Effector memory CD8-positive, alpha-beta T cell (primary cell): ENCODE data around the gene NFE2L2.
"Not testable (repeated sequence)": the region's sequence is repeated elsewhere in the genome, so short reads cannot be mapped to it uniquely, and the experiment has no call there.

Experiments
- ATAC-seq: fragments of 150-1000 bp; cut with Tn5 transposase; replicated peaks from 2 replicates; pipeline ENCODE4 v1.10.0; 2021; ENCODE audit warnings: mild to moderate bottlenecking, moderate library complexity
- DNase-seq, 3 experiments: peaks; one replicate each; pipeline ENCODE4 v3.0.0; 2021
- H3K27ac Mint-ChIP-seq, 2 donors: one replicate each; pipeline ENCODE4 v1.8.0; 2022; ENCODE audit warnings: mild to moderate bottlenecking in 2 of 2, mixed read lengths in 2 of 2, moderate library complexity in 2 of 2
- H3K27me3 Mint-ChIP-seq, 2 donors: one replicate each; pipeline ENCODE4 v1.8.0; 2022; ENCODE audit warnings: mixed read lengths in 2 of 2
- H3K36me3 Mint-ChIP-seq: one replicate; pipeline ENCODE4 v1.8.0; 2022; ENCODE audit warnings: mild to moderate bottlenecking, moderate library complexity, mixed read lengths; ENCODE audit not compliant: insufficient read depth
- H3K4me1 Mint-ChIP-seq, 2 donors: one replicate each; pipeline ENCODE4 v1.8.0; 2022; ENCODE audit warnings: low read depth in 2 of 2, mixed read lengths in 2 of 2
- H3K4me3 Mint-ChIP-seq, 2 donors: one replicate each; pipeline ENCODE4 v1.8.0; 2022; ENCODE audit warnings: mild to moderate bottlenecking in 2 of 2, mixed read lengths in 2 of 2, moderate library complexity in 2 of 2
- H3K9me3 Mint-ChIP-seq, 2 donors: one replicate each; pipeline ENCODE4 v1.8.0; 2022; ENCODE audit warnings: mixed read lengths in 2 of 2

The NFE2L2 gene

DNA sequence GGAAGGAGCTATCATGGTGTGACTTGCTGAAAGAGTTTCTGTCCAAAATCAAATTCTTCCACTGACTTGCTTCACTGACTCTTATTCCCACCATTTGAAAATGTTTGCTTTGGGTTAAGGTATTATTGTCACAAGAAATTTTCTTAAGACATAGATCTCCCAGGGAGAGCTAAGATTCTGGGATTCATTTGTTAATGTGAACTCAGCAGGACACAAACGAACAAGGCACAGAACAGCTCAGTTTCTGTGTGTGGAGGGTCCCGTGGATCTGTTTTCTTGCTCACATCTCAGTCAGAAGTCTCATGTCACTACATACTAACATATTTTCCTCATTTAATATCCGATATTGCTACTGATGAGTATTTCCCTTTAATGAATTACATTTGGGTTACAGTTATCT, 60.1 kb downstream of the NFE2L2 start:
- Mint-ChIP-seq H3K4me1 (no peaks in the 10 kb centered on the region), H3K27me3 (no peaks in the 10 kb centered on the region), H3K27ac (peak overlapping the region in 1 of 2 donors; percentile 38), H3K4me3 (no peak overlapping the region), H3K9me3 (no peaks in the 10 kb centered on the region), H3K36me3 (no peaks in the 10 kb centered on the region)
- no peak for ATAC-seq
- DNase-seq = no peak

DNA sequence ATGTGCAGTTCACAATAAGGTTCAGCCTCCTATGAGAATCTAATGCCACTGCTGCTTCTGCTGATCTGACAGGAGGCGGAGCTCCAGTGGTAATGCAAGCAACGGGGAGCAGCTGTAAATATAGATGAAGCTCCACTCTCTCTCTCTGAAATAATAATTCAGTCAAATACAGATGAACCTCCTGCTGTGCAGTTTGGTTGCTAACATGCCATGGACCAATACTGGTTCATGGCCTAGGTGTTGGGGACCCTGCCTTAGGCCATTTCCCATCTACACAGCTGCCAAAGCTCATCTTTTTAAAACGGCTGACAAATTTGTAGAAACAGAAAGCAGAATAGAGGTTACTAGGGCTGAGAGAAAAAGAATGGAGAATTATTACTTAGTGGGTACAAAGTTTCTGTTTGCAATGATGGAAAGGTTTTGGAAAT, 62.6 kb downstream of the NFE2L2 start:
- Mint-ChIP-seq H3K9me3 (no peaks in the 10 kb centered on the region), H3K4me1 (no peaks in the 10 kb centered on the region), H3K36me3 (no peaks in the 10 kb centered on the region), H3K4me3 (no peak overlapping the region), H3K27me3 (no peaks in the 10 kb centered on the region), H3K27ac (no peak overlapping the region)
- DNase-seq = no peak
- ATAC-seq = no peak

GRCh38 chr2:177200419-177200818, 64.1 kb downstream of the NFE2L2 start:
- not testable (repeated sequence) for DNase-seq, H3K9me3 Mint-ChIP-seq, H3K4me1 Mint-ChIP-seq, H3K27me3 Mint-ChIP-seq, H3K27ac Mint-ChIP-seq, ATAC-seq, H3K36me3 Mint-ChIP-seq, H3K4me3 Mint-ChIP-seq

- DNase-seq (no peak), ATAC-seq (peak; percentile 53)
- Mint-ChIP-seq H3K27ac (no peak overlapping the region), H3K9me3 (no peaks in the 10 kb centered on the region), H3K4me1 (no peaks in the 10 kb centered on the region), H3K4me3 (no peak overlapping the region), H3K27me3 (no peaks in the 10 kb centered on the region), H3K36me3 (no peaks in the 10 kb centered on the region)
These were observed 69.3 kb downstream of the NFE2L2 start for GRCh38 chr2:177195194-177195593.

DNA sequence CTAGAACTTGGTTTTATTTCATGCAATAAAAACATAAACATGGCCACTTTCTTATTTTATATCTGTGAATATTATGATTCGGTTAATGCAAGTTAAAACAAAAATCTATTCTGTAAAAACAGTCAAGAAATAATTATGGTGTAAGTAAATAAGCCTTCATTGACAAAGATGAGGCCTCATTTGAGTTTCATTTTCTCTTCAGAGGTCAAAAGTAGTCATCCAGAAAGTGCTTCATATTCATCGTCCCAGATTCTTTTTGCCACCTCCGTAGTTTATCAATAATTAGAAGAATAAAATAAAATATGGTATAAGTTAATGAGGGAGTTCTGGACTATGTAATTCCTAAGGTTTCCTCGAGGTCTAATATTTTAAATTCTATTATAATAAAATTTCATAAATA, 71.3 kb downstream of the NFE2L2 start:
- H3K36me3 Mint-ChIP-seq = no peaks in the 10 kb centered on the region
- H3K27me3 Mint-ChIP-seq = no peaks in the 10 kb centered on the region
- no peaks in the 10 kb centered on the region for H3K9me3 Mint-ChIP-seq
- H3K4me1 Mint-ChIP-seq = no peaks in the 10 kb centered on the region
- ATAC-seq (no peak), DNase-seq (no peak)
- H3K4me3 Mint-ChIP-seq = no peak overlapping the region
- H3K27ac Mint-ChIP-seq = no peak overlapping the region

GRCh38 chr2:177192788-177193187, 71.7 kb downstream of the NFE2L2 start:
- H3K27me3 Mint-ChIP-seq = no peaks in the 10 kb centered on the region
- ATAC-seq (no peak), DNase-seq (no peak)
- no peak overlapping the region for H3K4me3 Mint-ChIP-seq
- H3K9me3 Mint-ChIP-seq = no peaks in the 10 kb centered on the region
- H3K4me1 Mint-ChIP-seq = no peaks in the 10 kb centered on the region
- H3K27ac Mint-ChIP-seq = no peak overlapping the region
- no peaks in the 10 kb centered on the region for H3K36me3 Mint-ChIP-seq

DNA sequence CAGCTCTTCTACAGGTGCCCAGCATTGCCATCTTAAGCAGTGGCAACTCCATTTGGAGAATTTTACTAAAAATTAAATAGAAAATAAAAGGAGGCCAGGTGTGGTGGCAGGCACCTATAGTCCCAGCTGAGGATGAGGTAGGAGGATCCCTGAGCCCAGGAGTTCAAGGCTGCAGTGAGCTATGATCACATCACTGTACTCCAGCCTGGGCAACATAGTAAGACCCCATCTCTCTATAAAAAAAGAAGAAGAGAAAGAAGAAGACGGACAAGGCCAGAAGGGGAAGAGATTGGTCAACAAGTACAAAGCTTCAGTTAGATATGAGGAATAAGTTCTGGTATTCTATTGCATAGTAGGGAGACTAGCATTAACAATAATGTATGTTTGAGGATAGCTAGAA, 73.6 kb downstream of the NFE2L2 start:
- no peaks in the 10 kb centered on the region for H3K27me3 Mint-ChIP-seq
- H3K36me3 Mint-ChIP-seq = no peaks in the 10 kb centered on the region
- no peaks in the 10 kb centered on the region for H3K4me1 Mint-ChIP-seq
- no peak overlapping the region for H3K27ac Mint-ChIP-seq
- no peak overlapping the region for H3K4me3 Mint-ChIP-seq
- no peaks in the 10 kb centered on the region for H3K9me3 Mint-ChIP-seq
- no peak for DNase-seq
- no peak for ATAC-seq

DNA sequence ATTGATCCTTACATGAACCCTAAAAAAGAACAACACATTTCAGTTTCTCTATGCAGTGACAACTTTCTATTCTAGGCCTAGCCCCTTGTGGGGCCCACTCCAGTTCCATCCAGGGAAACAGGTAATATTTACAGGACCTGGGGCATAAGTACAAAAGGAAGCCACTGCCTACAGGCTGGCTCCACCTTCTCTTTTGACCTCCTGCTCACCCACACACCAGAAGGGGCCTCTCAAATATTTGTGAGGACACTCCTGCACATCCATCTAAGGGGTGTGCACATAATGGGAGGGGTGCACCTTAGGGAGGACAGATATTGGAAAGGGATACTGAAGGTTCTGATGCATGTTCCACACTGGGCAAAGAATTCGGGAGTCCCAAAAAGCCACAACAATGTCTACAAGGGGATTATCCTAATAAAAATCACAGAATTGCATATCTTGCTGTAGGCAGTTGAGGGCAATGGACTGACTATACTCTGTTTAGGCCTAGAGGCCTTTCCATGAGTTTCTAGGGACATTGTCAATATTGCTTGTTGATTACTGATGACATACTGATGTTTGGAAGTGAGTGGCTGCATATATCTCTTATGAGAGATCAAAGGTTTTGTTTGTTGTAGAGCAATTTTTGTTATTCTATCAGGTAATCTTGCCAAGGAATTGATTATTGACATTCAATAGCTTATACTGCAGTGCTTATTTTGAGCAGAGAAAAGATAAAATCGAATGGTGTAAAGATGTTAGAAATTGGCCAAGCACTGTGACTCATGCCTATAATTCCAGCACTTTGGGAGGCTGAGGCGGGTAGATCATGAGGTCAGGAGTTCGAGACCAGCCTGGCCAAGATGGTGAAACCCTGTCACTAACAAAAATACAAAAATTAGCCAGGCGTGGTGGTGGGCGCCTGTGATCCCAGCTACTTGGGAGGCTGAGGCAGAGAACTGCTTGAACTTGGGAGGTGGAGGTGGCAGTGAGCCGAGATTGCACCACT, 75.8 kb downstream of the NFE2L2 start:
- no peaks in the 10 kb centered on the region for H3K27me3 Mint-ChIP-seq
- H3K36me3 Mint-ChIP-seq = no peaks in the 10 kb centered on the region
- DNase-seq (no peak), ATAC-seq (no peak)
- no peaks in the 10 kb centered on the region for H3K9me3 Mint-ChIP-seq
- H3K4me3 Mint-ChIP-seq = no peak overlapping the region
- H3K27ac Mint-ChIP-seq = no peak overlapping the region
- H3K4me1 Mint-ChIP-seq = no peaks in the 10 kb centered on the region

DNA sequence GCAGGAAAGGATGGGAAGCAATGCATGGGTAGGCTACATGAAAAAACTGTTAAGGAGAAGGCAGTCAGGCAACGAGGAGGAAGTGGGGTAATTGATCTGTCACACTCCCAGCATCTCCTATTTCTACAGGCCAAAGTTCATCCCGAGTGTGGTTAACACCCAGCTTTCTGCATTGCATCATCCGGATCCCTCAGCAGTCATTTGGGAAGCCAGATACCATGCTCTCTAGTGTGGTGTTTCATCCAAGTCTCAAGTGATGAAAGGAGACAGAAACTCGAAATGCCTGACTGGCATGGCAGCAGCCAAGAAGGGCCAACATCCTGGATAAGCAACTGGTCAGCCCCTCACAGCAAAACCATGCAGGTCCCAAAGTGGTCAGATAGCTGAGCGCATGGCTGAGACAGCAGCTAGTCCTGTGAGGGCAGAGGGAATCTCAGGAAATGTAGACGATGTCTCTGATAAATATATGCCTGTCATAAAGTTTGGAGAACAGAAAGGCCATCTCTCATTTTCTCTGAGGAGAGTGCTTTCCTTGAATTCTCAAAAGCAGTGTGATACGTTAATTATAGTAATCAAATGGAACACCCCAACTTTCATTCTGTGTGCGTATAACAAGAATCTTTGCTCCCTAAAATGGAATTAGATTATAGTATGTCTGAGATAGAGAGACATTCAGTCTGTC, 76.8 kb downstream of the NFE2L2 start:
- ATAC-seq = no peak
- no peaks in the 10 kb centered on the region for H3K4me1 Mint-ChIP-seq
- no peak overlapping the region for H3K4me3 Mint-ChIP-seq
- no peaks in the 10 kb centered on the region for H3K27me3 Mint-ChIP-seq
- H3K36me3 Mint-ChIP-seq = no peaks in the 10 kb centered on the region
- H3K9me3 Mint-ChIP-seq = no peaks in the 10 kb centered on the region
- DNase-seq = no peak
- H3K27ac Mint-ChIP-seq = no peak overlapping the region

DNA sequence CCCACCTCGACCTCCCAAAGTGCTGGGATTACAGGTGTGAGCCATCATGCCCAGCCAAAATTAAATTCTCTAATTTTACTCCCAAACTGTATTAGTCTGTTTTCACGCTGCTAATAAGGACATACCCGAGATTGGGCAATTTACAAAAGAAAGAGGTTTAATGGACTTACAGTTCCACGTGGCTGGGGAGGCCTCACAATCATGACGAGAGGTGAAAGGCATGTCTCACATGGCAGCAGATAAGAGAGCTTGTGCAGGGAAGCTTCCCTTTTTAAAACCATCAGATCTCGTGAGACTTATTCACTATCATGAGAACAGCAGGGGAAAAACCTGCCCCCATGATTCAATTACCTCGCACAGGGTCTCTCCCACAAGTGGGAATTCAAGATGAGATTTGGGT, 78.5 kb downstream of the NFE2L2 start:
- H3K9me3 Mint-ChIP-seq, DNase-seq, ATAC-seq, H3K4me1 Mint-ChIP-seq, H3K27ac Mint-ChIP-seq, H3K27me3 Mint-ChIP-seq, H3K4me3 Mint-ChIP-seq, H3K36me3 Mint-ChIP-seq: not testable (repeated sequence)

GRCh38 chr2:177184606-177185005, 79.9 kb downstream of the NFE2L2 start:
- no peaks in the 10 kb centered on the region for H3K36me3 Mint-ChIP-seq
- ATAC-seq = no peak
- H3K27me3 Mint-ChIP-seq = peaks cover 0 to 5% of the 10 kb centered on the region in 2 donors
- H3K9me3 Mint-ChIP-seq = no peaks in the 10 kb centered on the region
- DNase-seq = no peak
- no peak overlapping the region for H3K4me3 Mint-ChIP-seq
- H3K4me1 Mint-ChIP-seq = no peaks in the 10 kb centered on the region
- no peak overlapping the region for H3K27ac Mint-ChIP-seq

GRCh38 chr2:177183860-177184259, 80.7 kb downstream of the NFE2L2 start:
- peaks cover 0 to 5% of the 10 kb centered on the region in 2 donors for H3K27me3 Mint-ChIP-seq
- DNase-seq (no peak), ATAC-seq (no peak)
- H3K36me3 Mint-ChIP-seq = no peaks in the 10 kb centered on the region
- no peak overlapping the region for H3K4me3 Mint-ChIP-seq
- no peaks in the 10 kb centered on the region for H3K4me1 Mint-ChIP-seq
- no peak overlapping the region for H3K27ac Mint-ChIP-seq
- H3K9me3 Mint-ChIP-seq = no peaks in the 10 kb centered on the region
